Sigmoid colon (tissue), 4 donors: ENCODE results near the gene HAUS3.

Experiments
- POLR2A ChIP-seq, 2 donors: fragments of 450-650 bp; IDR thresholded peaks; one replicate each; pipeline ENCODE4 v1.6.1; 2016; ENCODE audit warnings: antibody characterized with exemption in 2 of 2, mild to moderate bottlenecking in 2 of 2, moderate library complexity in 2 of 2
- POLR2AphosphoS5 ChIP-seq, 4 donors: sonication (generic); formaldehyde crosslinking; IDR thresholded peaks; one replicate each; pipeline ENCODE4 v1.6.1; 2017; ENCODE audit warnings: antibody characterized with exemption in 4 of 4

GRCh38 chr4:2251073-2251794 lies 9.3 kb upstream of the HAUS3 start:
- TF ChIP-seq POLR2AphosphoS5 (IDR thresholded peaks at IDR 0.05) (no peak), POLR2A (IDR thresholded peaks at IDR 0.05) (no peak)
